Neural progenitor cell (in vitro differentiated cells): ENCODE results near the gene ATXN1.

Source experiments
- CTCF ChIP-seq: fragments of 200-600 bp; sonication (generic); IDR thresholded peaks from 2 replicates; pipeline ENCODE4 v1.5.1; 2017; ENCODE audit warnings: antibody characterized with exemption, mild to moderate bottlenecking
- EZH2 ChIP-seq: fragments of 200-600 bp; sonication (generic); IDR thresholded peaks from 2 replicates; pipeline ENCODE4 v1.6.1; 2017; ENCODE audit warnings: antibody characterized with exemption, mild to moderate bottlenecking, moderate library complexity
- EZH2phosphoT487 ChIP-seq: fragments of 200-600 bp; sonication (generic); IDR thresholded peaks from 2 replicates; pipeline ENCODE4 v1.6.1; 2017; ENCODE audit warnings: antibody characterized with exemption

GRCh38 chr6:16483315-16483875 is 277.9 kb downstream of the ATXN1 start:
- TF ChIP-seq EZH2 (no peak), CTCF (no peak), EZH2phosphoT487 (no peak)
